CD14-positive monocyte (primary cell): Measurements from ENCODE around the gene EML1. TPM values are rescaled to one million over a fixed set of nuclear protein-coding genes. Genes with fewer than 3 reads are reported as not detected.

Source experiments
- DNase-seq, 3 donors: peaks; one replicate each; pipeline ENCODE4 v3.0.0-alpha.2; 2011 to 2022
- H2AFZ ChIP-seq: 2 replicates; pipeline ENCODE4 v1.6.0; 2012; ENCODE audit warnings: mild to moderate bottlenecking, low read depth, low read length, inconsistent platforms; ENCODE audit not compliant: insufficient read depth, poor library complexity, severe bottlenecking
- H3K27ac ChIP-seq, 2 donors: 1 replicate in 1 of 2; 2 replicates in 1 of 2; pipeline ENCODE4 v1.5.1; 2012 to 2013; ENCODE audit warnings: low read length in 2 of 2, control low read depth in 1 of 2, inconsistent platforms in 1 of 2, low read depth in 1 of 2, mild to moderate bottlenecking in 1 of 2
- H3K27me3 ChIP-seq, 2 donors: one replicate each; pipeline versions ENCODE4 v1.6.0 to v1.6.1; 2011 to 2013; ENCODE audit warnings: low read length in 2 of 2; ENCODE audit not compliant: control insufficient read depth in 2 of 2, insufficient read depth in 2 of 2
- H3K36me3 ChIP-seq, 2 donors: replicated peaks in 1 of 2; 1 replicate in 1 of 2; 2 replicates in 1 of 2; pipeline versions ENCODE4 v1.5.1 to v1.6.1; 2012 to 2013; ENCODE audit warnings: low read length in 2 of 2, control low read depth in 1 of 2, inconsistent platforms in 1 of 2, mild to moderate bottlenecking in 1 of 2; ENCODE audit not compliant: insufficient read depth in 2 of 2, control insufficient read depth in 1 of 2
- H3K4me1 ChIP-seq, 2 donors: 1 replicate in 1 of 2; 2 replicates in 1 of 2; pipeline versions ENCODE4 v1.5.1 to v1.6.1; 2012 to 2013; ENCODE audit warnings: low read length in 2 of 2, control low read depth in 1 of 2, inconsistent platforms in 1 of 2, mild to moderate bottlenecking in 1 of 2, moderate library complexity in 1 of 2; ENCODE audit not compliant: insufficient read depth in 2 of 2, control insufficient read depth in 1 of 2
- H3K4me2 ChIP-seq: replicated peaks from 2 replicates; pipeline ENCODE3; 2012; ENCODE audit warnings: low read length, moderate library complexity, mild to moderate bottlenecking; ENCODE audit not compliant: poor library complexity, severe bottlenecking; ENCODE audit errors: extremely low read depth
- H3K4me3 ChIP-seq, 3 experiments: fragments of 200-600 bp in 1 of 3; sonication (generic) in 1 of 3; replicated peaks in 1 of 3; 1 replicate in 2 of 3; 2 replicates in 1 of 3; pipeline ENCODE4 v1.5.1; 2011 to 2013; ENCODE audit warnings: low read length in 3 of 3, mild to moderate bottlenecking in 3 of 3, control low read depth in 2 of 3, low read depth in 2 of 3, inconsistent platforms in 1 of 3, moderate library complexity in 1 of 3
- H3K79me2 ChIP-seq: 2 replicates; pipeline ENCODE4 v1.6.0; 2012; ENCODE audit warnings: mild to moderate bottlenecking, control low read depth, inconsistent platforms, low read length, moderate library complexity; ENCODE audit not compliant: insufficient read depth
- H3K9ac ChIP-seq: 2 replicates; pipeline ENCODE4 v1.6.0; 2017; ENCODE audit warnings: low read length, mild to moderate bottlenecking; ENCODE audit not compliant: insufficient read depth, poor library complexity, severe bottlenecking
- H3K9me3 ChIP-seq, 2 donors: replicated peaks in 1 of 2; 1 replicate in 1 of 2; 2 replicates in 1 of 2; pipeline versions ENCODE4 v1.5.1 to v1.6.1; 2012 to 2013; ENCODE audit warnings: low read length in 2 of 2, control low read depth in 1 of 2; ENCODE audit not compliant: control insufficient read depth in 1 of 2, insufficient read depth in 1 of 2
- H4K20me1 ChIP-seq: 2 replicates; pipeline ENCODE4 v1.6.0; 2012; ENCODE audit warnings: mild to moderate bottlenecking, low read length, control low read depth, moderate library complexity; ENCODE audit not compliant: insufficient read depth
- H3K27ac Mint-ChIP-seq, 7 donors: one replicate each; pipeline ENCODE4 v1.8.0; 2020; ENCODE audit warnings: mild to moderate bottlenecking in 7 of 7, mixed read lengths in 7 of 7, moderate library complexity in 6 of 7, inconsistent platforms in 2 of 7
- H3K27me3 Mint-ChIP-seq, 3 donors: one replicate each; pipeline ENCODE4 v1.8.0; 2021 to 2022; ENCODE audit warnings: low read depth in 3 of 3, mild to moderate bottlenecking in 3 of 3, mixed read lengths in 3 of 3, moderate library complexity in 3 of 3, inconsistent platforms in 1 of 3
- H3K36me3 Mint-ChIP-seq, 2 donors: one replicate each; pipeline ENCODE4 v1.8.0; 2020; ENCODE audit warnings: mixed read lengths in 2 of 2, inconsistent platforms in 1 of 2, mild to moderate bottlenecking in 1 of 2
- H3K4me1 Mint-ChIP-seq: one replicate; pipeline ENCODE4 v1.8.0; 2020; ENCODE audit warnings: mild to moderate bottlenecking, mixed read lengths
- H3K4me3 Mint-ChIP-seq, 2 donors: one replicate each; pipeline ENCODE4 v1.8.0; 2020; ENCODE audit warnings: mild to moderate bottlenecking in 2 of 2, mixed read lengths in 2 of 2, moderate library complexity in 1 of 2
- H3K9me3 Mint-ChIP-seq, 7 donors: one replicate each; pipeline ENCODE4 v1.8.0; 2020 to 2022; ENCODE audit warnings: mixed read lengths in 7 of 7, mild to moderate bottlenecking in 6 of 7, moderate library complexity in 6 of 7, inconsistent platforms in 2 of 7
- CTCF ChIP-seq: fragments of 200-600 bp; IDR thresholded peaks from one replicate; pipeline ENCODE4 v1.8.0; 2022; ENCODE audit warnings: antibody characterized with exemption, mild to moderate bottlenecking
- WGBS: methylation state at CpG from one replicate; pipeline ENCODE4 v1.1.5; 2013; ENCODE audit warnings: missing lambda C conversion rate; ENCODE audit not compliant: insufficient coverage; 5-methylcytosine and 5-hydroxymethylcytosine counted together
- intact Hi-C, 2 donors: fragments of 100-400 bp; cut with micrococcal nuclease; formaldehyde crosslinking; loops; one replicate each; pipeline versions ENCODE4 v1.15.0 to v1.15.1; 2023
- polyA plus RNA-seq, 3 donors: library from polyadenylated mRNA; depleted of rRNA in 1 of 3; unstranded in 2 of 3; stranded (reverse) in 1 of 3; fragments of 300-500 nt in 2 of 3; fragments of >200 nt in 1 of 3; fragmentation: Illumina TruSeq in 2 of 3; gene quantifications; 1 replicate in 2 of 3; 2 replicates in 1 of 3; pipeline ENCODE4 v1.2.3, GENCODE V29; 2012 to 2021

Gene EML1
- polyA plus RNA-seq, 3 donors = not detected

- Histone ChIP-seq H3K27me3 (peaks cover 56 to 76% of the 10 kb centered on the region in 2 donors), H3K36me3 (no peaks in the 10 kb centered on the region), H3K4me2 (peak overlapping the region; percentile 26), H3K27ac (no peak overlapping the region), H4K20me1 (no peaks in the 10 kb centered on the region), H3K9me3 (peaks cover 0 to 7% of the 10 kb centered on the region in 2 donors), H3K9ac (no peak overlapping the region), H3K79me2 (no peaks in the 10 kb centered on the region), H2AFZ (no peak overlapping the region), H3K4me1 (no peaks in the 10 kb centered on the region), H3K4me3 (no peak overlapping the region)
- Mint-ChIP-seq H3K36me3 (no peaks in the 10 kb centered on the region), H3K4me3 (peak overlapping the region in 1 of 2 donors; percentile 80), H3K4me1 (peaks cover 8% of the 10 kb centered on the region), H3K9me3 (peaks cover 0 to 9% (median 4%) of the 10 kb centered on the region in 7 donors), H3K27me3 (peaks cover 69 to 82% (median 75%) of the 10 kb centered on the region in 3 donors), H3K27ac (no peak overlapping the region)
- TF ChIP-seq CTCF = no peak
- intact Hi-C loops = no loop called here
- WGBS = 76% methylated on average over 2 of the region's 4 CpGs
- DNase-seq = no peak
Observed at GRCh38 chr14:99794151-99794780, 1.1 kb downstream of the EML1 start.

GRCh38 chr14:99795046-99795445 lies 1.8 kb downstream of the EML1 start:
- no peak for TF ChIP-seq CTCF
- H2AFZ ChIP-seq = no peak overlapping the region
- peaks cover 8% of the 10 kb centered on the region for H3K4me1 Mint-ChIP-seq
- no peaks in the 10 kb centered on the region for H3K79me2 ChIP-seq
- H3K9ac ChIP-seq = no peak overlapping the region
- H3K27ac ChIP-seq = no peak overlapping the region
- 90% methylated on average over 2 of the region's 4 CpGs for WGBS
- DNase-seq = no peak
- H3K4me3 Mint-ChIP-seq = peak overlapping the region in 1 of 2 donors; percentile 70
- no peaks in the 10 kb centered on the region for H3K4me1 ChIP-seq
- intact Hi-C loops = no loop called here
- no peaks in the 10 kb centered on the region for H3K36me3 ChIP-seq
- no peak overlapping the region for H3K27ac Mint-ChIP-seq
- peaks cover 57 to 78% of the 10 kb centered on the region in 2 donors for H3K27me3 ChIP-seq
- peaks cover 67 to 80% (median 74%) of the 10 kb centered on the region in 3 donors for H3K27me3 Mint-ChIP-seq
- no peak overlapping the region for H3K4me3 ChIP-seq
- no peaks in the 10 kb centered on the region for H4K20me1 ChIP-seq
- H3K36me3 Mint-ChIP-seq = no peaks in the 10 kb centered on the region
- peaks cover 0 to 9% (median 4%) of the 10 kb centered on the region in 7 donors for H3K9me3 Mint-ChIP-seq
- H3K4me2 ChIP-seq = no peak overlapping the region
- H3K9me3 ChIP-seq = peaks cover 0 to 7% of the 10 kb centered on the region in 2 donors
